DMS 273 (cell line): ENCODE results near the gene GPR35.
"Not testable (repeated sequence)": the region's sequence is repeated elsewhere in the genome, so short reads cannot be mapped to it uniquely, and the experiment has no call there.

ENCODE experiments used
- DNase-seq: peaks from one replicate; lab custom pipeline; 2025; ENCODE audit not compliant: unreplicated experiment; lab: John Stamatoyannopoulos, UW

GPR35 gene

GRCh38 chr2:240650254-240650965, 25.1 kb downstream of the GPR35 start:
- no peak for DNase-seq

GRCh38 chr2:240651185-240651584, 25.9 kb downstream of the GPR35 start:
- no peak for DNase-seq

GRCh38 chr2:240655931-240656886, 30.9 kb downstream of the GPR35 start:
- no peak for DNase-seq

DNA sequence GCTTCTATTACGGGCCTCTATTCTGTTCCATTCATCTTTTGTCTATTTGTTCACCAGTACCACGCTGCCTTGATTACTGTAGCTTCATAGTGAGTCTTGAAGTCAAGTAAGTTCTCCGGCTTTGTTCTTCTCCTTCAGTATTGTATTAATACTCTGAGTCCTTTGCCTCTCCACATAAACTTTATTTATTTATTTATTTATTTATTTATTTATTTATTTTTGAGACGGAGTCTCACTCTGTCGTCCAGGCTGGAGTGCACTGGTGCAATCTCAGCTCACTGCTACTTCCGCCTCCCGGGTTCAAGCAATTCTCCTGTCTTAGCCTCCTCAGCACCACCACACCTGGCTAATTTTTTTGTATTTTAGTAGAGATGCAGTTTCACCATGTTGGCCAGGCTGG, 34.6 kb downstream of the GPR35 start:
- not testable (repeated sequence) for DNase-seq

GRCh38 chr2:240662681-240663080, 37.4 kb downstream of the GPR35 start:
- DNase-seq, result no peak

DNA sequence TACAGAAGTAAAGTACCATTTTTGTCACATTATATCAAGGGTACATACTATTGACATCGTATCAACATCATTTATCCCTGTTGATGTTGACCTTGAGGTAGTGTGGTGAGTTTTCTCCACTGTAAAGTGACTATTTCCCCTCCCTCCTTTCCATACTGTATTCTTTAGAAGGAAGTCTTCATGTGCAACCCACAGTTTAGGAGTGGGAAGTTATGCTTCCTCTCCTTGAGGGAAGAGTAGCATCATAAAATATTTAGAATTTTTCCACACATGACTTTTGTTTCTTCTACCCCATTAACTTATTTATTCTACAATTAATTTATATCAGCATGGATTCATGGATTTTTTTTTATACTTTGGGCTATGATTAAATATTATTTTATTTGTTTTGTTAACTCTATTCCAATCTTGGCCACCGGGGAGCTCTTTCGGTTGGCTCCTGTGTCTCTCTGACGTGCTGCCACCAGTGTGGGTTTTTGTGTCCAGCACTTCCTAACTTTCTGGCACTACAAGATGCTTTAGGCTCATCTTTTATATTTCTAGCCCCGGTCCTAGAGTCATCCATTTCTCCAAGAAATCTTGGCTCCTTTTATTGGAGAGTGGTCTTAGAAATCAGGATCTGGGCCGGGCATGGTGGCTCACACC, 38.4 kb downstream of the GPR35 start:
- DNase-seq, result no peak

GRCh38 chr2:240664622-240665021, 39.3 kb downstream of the GPR35 start:
- no peak for DNase-seq

GRCh38 chr2:240670402-240670801, 45.1 kb downstream of the GPR35 start:
- no peak for DNase-seq

GRCh38 chr2:240670950-240671349, 45.7 kb downstream of the GPR35 start:
- DNase-seq, result no peak

- no peak for DNase-seq
Measured at GRCh38 chr2:240672076-240672700, 46.9 kb downstream of the GPR35 start.

DNA sequence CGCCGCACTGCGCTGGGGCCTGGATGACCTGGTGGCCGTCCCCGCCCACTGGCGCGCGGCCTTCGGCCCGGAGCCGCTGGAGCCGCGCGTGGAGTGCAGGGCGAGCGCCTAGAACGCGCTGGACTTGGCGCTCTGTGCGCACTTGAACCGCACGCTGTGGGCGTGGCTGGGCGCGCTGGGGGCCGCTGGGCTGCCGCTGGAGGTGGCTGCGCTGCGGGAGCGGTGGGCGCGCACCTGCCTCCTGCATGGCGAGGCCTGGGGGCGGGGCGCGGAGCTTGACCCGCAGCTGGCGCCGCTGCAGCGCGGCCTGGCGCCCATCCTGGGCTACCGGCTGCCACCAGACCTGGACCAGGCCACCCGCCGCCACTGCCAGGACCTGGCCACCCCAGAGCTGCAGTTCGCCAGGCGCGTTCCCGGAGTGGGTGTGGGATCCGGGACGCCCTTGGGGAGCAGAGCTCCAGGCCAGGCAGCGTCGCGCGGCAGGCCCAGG, 47.5 kb downstream of the GPR35 start:
- DNase-seq, result no peak

DNA sequence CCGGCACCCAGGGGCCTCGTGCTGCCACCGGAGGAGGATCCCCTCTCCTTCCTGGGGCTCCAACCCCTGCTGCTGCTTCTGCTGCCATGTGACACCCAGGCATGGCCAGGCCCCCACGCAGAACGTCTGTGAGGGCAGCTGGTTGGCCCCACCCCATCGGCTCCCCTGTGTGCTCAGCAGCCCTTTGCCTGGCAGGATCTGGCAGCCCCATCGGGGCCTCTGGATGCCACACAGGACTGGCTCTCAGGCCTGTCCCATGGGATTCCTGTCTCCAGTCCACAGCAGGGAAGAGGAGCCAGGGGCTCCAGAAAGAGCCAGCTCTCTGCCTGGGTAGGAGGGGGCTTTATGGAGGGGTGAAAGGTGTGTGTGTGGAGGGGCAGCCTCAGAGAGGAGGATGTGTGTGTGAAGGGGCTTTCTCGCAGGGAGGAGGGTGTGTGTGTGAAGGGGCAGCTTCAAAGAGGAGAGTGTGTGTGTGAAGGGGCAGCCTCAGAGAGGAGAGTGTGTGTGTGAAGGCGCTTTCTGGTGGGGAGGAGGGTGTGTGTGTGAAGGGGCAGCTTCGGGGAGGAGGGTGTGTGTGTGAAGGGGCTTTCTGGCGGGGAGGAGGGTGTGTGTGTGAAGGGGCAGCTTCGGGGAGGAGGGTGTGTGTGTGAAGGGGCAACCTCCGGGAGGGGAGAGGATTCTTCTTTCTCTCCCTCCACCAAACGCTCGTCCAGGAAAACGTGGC, 49.3 kb downstream of the GPR35 start:
- peak; percentile 57 for DNase-seq

DNA sequence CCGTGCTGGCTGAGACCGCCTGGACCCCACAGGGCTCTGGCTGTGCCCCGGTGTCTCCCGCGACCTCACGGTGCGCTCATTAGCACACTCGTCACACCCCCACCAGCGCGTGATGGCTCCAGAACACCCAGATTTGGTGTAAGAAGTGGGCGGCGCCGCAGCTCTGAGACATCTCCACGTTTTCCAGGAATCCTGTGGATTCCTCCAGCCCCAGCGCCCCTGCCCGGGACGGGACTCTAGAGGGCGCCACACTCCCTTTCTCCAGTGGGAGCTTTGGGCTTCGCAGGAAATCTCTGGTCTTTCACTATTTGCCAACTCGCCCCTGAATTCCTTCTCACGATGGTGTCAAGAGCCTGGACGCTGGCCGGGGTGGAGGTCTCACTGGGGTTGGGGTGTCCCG, 50.1 kb downstream of the GPR35 start:
- not testable (repeated sequence) for DNase-seq

DNA sequence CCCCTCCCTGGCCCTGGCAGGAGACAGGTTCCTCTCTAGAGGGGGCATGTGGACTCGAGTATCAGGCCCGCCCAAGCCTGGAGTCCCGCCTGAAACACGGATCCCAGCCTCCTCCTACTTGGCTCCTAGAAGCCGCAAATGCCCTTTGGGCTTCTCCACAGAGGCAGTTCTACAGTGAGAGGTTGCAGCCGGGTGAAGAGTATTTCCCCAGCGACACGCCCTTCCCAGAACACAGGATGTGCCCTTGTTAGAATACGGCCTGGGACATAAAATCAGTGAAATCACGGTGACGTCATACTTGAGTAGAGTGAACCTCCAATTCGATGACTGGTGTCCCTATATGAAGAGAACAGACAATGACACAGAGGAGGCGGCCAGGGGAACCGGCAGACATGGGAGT, 52.8 kb downstream of the GPR35 start:
- DNase-seq, result not testable (repeated sequence)

DNA sequence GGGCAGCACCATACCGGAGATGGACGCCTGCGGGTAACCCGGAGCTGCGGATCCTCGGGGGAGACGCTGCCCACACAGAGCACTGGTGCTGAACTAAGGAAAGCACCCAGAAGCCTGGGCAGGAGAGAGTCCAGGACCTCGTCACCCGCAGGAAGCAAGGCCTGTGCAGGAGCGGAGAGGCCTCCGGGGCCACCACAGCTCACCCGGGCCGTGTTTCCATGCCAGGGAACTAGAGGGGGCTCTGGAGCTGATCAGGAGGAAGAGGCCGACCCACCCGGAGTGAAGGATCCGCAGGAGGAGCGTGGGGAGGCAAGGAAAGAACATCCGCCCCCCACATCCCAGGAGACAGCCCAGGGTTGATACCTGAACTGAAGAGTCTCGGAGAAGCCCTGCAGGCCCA, 53.6 kb downstream of the GPR35 start:
- not testable (repeated sequence) for DNase-seq

- not testable (repeated sequence) for DNase-seq
Measured at GRCh38 chr2:240680185-240680584, 54.9 kb downstream of the GPR35 start.
